22Rv1 (cell line): ENCODE results near the gene ARHGAP27.

ENCODE experiments used
- ZFX ChIP-seq: fragments of 450-650 bp; IDR thresholded peaks from 2 replicates; pipeline ENCODE4 v1.6.1; 2017; ENCODE audit warnings: antibody characterized with exemption, borderline replicate concordance
- TF ChIP-seq, protein P1 (sequence below): fragments of 450-650 bp; IDR thresholded peaks from 2 replicates; pipeline ENCODE4 v1.5.1; 2017; ENCODE audit warnings: mild to moderate bottlenecking

DNA sequence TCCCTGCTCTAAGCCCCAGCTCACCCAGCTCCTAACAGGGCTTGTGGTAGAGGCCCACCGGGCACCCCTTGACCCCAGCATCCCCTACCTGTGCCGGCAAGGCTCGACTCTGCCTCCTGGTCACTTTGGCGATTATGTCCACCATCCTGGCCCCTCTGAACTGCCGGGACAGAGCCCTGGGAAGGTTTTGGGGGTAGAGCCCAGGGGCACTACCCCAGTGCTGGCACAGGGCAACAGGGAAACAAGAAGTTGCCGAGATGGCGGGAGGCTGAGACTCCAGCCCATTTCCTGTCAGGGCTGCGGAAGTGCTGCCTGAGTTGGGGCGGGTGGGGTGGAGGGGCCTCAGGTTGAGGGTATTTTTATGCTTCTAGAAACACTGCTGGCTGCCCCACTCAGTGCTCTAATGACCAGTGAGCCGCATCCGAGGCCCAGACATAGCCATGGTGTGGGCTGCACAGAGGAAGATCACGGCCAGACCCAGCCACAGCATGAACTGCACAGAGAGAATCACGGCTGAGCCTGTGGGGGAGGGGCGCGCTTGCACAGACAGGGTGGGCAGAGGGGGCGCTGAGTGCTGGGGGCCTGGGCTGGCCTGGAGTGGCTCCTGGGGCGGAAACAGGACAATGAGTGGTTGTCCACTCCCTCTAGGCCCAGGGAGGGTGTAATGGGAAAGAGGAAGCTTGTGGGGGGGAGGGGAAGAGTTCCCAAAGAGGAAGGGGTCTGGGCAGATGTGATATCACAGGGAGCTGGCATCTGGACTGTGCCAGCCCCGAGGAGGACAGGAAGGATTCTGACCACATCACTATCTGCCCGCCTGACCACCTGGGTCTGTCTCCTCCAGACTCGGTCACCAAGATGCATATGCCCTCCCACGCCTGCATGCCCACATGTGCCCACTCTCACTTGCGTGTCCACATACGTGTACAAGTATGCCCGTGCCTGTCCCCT is 22.3 kb downstream of the ARHGAP27 start:
- TF ChIP-seq, protein P1, sequence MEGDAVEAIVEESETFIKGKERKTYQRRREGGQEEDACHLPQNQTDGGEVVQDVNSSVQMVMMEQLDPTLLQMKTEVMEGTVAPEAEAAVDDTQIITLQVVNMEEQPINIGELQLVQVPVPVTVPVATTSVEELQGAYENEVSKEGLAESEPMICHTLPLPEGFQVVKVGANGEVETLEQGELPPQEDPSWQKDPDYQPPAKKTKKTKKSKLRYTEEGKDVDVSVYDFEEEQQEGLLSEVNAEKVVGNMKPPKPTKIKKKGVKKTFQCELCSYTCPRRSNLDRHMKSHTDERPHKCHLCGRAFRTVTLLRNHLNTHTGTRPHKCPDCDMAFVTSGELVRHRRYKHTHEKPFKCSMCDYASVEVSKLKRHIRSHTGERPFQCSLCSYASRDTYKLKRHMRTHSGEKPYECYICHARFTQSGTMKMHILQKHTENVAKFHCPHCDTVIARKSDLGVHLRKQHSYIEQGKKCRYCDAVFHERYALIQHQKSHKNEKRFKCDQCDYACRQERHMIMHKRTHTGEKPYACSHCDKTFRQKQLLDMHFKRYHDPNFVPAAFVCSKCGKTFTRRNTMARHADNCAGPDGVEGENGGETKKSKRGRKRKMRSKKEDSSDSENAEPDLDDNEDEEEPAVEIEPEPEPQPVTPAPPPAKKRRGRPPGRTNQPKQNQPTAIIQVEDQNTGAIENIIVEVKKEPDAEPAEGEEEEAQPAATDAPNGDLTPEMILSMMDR, result no peak
- TF ChIP-seq ZFX, result no peak
